ENCODE data around the gene PNPLA5. TPM values are rescaled to one million over a fixed set of nuclear protein-coding genes. Genes with fewer than 3 reads are reported as not detected.

The PNPLA5 gene
- total RNA-seq, 1 experiment from 2014 or later = not detected

- no peak overlapping the region for H3K4me3 ChIP-seq
- no peaks in the 10 kb centered on the region for H3K9me3 ChIP-seq
- no peaks in the 10 kb centered on the region for H3K36me3 ChIP-seq
- DNase-seq = no peak
- H3K27me3 ChIP-seq = no peaks in the 10 kb centered on the region
Observed at GRCh38 chr22:43839781-43840180, 52.0 kb downstream of the PNPLA5 start.

DNA sequence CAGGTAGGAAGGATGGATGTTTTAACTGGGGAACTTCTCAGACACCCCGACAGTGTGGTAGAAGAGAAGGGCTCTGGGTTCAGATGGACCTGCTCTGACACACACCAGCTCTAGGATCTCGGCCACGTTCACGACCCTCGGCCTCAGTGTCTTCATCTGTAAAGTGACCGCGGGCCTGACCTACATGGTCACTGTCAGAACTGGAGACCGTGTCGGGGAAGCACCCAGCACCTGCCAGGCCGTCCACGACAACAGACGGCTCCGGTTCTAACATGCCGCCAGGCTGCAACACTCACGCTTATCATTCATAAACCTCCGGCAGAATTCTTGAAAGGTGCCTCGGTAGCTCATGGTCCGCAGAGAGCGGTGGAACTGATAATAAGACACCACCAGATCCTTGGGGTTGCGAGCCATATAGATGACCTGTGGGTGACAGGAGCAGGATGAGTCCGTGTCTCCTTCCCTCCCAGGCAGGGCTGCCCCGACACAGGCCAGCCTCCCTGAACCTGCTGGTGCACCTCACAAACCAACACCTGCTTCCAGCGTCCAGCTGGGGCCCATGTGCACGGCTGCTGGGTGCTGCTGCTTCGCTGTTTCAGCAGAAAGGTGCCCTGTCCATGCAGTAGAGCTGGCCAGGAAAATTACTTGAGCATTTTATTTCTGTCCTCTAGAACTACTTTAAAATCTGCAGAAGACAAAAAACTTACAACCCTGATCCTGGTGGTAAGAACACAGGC is 53.1 kb downstream of the PNPLA5 start:
- no peak overlapping the region for H3K4me3 ChIP-seq
- H3K36me3 ChIP-seq = no peaks in the 10 kb centered on the region
- H3K27me3 ChIP-seq = no peaks in the 10 kb centered on the region
- no peak for DNase-seq
- H3K9me3 ChIP-seq = no peaks in the 10 kb centered on the region

GRCh38 chr22:43838161-43838560 is 53.7 kb downstream of the PNPLA5 start:
- no peak for DNase-seq
- H3K27me3 ChIP-seq = no peaks in the 10 kb centered on the region
- no peak overlapping the region for H3K4me3 ChIP-seq
- no peaks in the 10 kb centered on the region for H3K9me3 ChIP-seq
- H3K36me3 ChIP-seq = no peaks in the 10 kb centered on the region

- DNase-seq = no peak
- H3K9me3 ChIP-seq = no peaks in the 10 kb centered on the region
- no peak overlapping the region for H3K4me3 ChIP-seq
- H3K27me3 ChIP-seq = no peaks in the 10 kb centered on the region
- no peaks in the 10 kb centered on the region for H3K36me3 ChIP-seq
Observed at GRCh38 chr22:43837666-43838065, 54.1 kb downstream of the PNPLA5 start.

DNA sequence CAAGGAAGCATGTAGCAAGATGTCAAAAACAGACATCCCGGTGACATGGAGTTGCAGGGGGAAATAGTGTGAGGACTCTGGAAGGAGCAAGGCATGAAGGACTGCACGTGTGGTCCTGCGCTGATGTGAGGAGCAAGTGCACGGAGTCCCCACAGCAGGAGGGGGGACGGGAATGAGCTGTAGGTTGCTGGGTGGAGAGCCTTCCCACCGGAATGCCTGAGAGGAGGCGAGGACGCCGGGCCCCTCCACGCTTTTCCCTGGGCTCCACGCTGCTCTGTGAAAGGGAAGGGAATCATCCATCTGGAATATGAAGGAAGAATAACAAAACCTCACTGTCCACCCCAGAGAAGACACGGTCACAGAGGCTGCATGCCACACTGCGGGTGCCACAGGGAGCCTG is 56.1 kb downstream of the PNPLA5 start:
- no peak for DNase-seq
- Histone ChIP-seq H3K27me3 (no peaks in the 10 kb centered on the region), H3K9me3 (no peaks in the 10 kb centered on the region)

GRCh38 chr22:43835166-43835565 is 56.6 kb downstream of the PNPLA5 start:
- no peak overlapping the region for H3K4me3 ChIP-seq
- DNase-seq = no peak

More for the DNA sequence above, 56.1 kb downstream of the PNPLA5 start:
- Histone ChIP-seq H3K36me3 (no peaks in the 10 kb centered on the region), H3K4me3 (no peak overlapping the region)

DNA sequence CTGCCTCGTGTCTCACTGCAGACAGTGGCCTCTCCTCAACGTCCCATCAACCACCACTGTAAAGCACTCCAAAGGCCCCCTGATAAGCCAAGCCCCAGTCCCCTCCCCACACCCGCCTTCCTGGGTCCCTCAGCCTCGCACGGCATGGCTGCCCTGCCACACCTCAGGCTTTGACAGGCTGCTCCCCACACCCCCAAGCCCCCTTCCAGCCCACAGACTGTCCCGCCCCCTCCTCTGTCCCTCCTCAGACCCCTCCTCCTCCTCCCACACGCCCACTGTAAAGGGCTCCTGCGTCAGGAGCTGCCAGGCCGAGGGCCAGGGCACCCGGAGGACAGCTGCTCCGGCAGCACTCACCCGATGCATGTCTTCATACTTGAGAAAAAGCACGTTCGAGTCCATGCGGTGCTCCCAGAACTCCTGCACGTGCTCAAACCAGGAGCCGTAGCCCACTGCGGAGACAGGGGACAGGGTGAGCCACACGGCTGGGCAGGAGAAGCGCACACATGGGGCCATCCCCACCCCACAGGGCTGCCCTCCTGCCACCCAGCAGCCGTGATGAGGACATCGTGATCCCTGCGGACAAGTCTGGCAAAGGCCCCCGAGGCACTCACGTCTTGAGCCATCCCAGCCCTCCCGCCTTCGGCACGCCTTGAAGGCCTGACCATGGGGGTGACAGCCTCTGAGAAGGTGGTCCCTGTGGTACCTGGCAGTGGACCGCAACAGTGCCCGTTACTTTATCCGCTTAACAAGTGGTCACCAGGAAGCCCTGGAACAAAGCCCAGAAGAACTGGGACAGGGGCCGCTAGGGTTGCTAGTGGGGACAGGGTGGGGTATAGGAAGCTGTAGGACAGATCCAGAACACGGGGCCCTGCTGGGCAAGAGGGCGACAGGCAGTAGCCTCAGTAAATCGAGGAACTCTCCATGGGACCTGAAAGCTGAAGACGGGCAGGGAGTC is 58.2 kb downstream of the PNPLA5 start:
- no peaks in the 10 kb centered on the region for H3K27me3 ChIP-seq
- no peak for DNase-seq
- no peak overlapping the region for H3K4me3 ChIP-seq

More at GRCh38 chr22:43835166-43835565, 56.6 kb downstream of the PNPLA5 start:
- H3K9me3 ChIP-seq = no peaks in the 10 kb centered on the region
- H3K27me3 ChIP-seq = no peaks in the 10 kb centered on the region
- H3K36me3 ChIP-seq = no peaks in the 10 kb centered on the region

GRCh38 chr22:43832393-43833265 is 59.2 kb downstream of the PNPLA5 start:
- Histone ChIP-seq H3K27me3 (no peaks in the 10 kb centered on the region), H3K4me3 (no peak overlapping the region), H3K36me3 (no peaks in the 10 kb centered on the region), H3K9me3 (no peaks in the 10 kb centered on the region)
- DNase-seq = no peak

More for the DNA sequence above, 58.2 kb downstream of the PNPLA5 start:
- no peaks in the 10 kb centered on the region for H3K36me3 ChIP-seq
- no peaks in the 10 kb centered on the region for H3K9me3 ChIP-seq

GRCh38 chr22:43831561-43832392 is 60.0 kb downstream of the PNPLA5 start:
- Histone ChIP-seq H3K27me3 (no peaks in the 10 kb centered on the region), H3K4me3 (no peak overlapping the region), H3K36me3 (no peaks in the 10 kb centered on the region), H3K9me3 (no peaks in the 10 kb centered on the region)
- no peak for DNase-seq

DNA sequence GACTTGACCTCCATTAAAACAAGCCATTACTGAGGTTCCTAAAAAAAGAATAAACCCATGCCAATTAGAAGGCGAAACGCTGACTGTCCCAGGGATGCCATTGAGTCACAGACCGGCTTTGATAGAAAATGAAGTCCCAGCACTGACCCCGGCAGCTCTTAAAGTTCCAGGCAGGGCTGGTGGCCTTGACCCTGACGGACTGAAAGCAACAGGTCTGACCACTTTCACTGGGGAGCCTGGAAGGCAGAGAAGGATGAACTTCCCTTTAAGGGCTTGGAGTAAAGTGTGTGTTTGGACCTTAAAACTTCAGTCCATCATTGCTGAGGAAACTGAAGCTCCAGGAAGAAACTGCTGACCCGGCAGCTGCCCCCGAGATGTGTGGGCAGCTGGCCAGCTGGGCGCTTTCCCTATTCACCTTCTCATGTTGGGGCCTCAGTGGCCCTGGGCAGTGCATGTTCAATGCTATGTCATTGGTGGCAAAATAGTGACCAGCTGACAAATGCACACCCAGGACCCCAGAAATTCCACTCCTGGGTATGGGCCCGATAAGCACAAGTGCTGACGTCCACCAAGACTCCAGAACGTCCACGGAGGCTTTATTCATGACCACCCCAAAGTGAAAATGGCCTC is 60.8 kb downstream of the PNPLA5 start:
- DNase-seq = no peak
- H3K9me3 ChIP-seq = no peaks in the 10 kb centered on the region
- no peak overlapping the region for H3K4me3 ChIP-seq
- no peaks in the 10 kb centered on the region for H3K27me3 ChIP-seq
- H3K36me3 ChIP-seq = no peaks in the 10 kb centered on the region

- peak; percentile 65 for DNase-seq
- Histone ChIP-seq H3K36me3 (no peaks in the 10 kb centered on the region), H3K27me3 (no peaks in the 10 kb centered on the region), H3K4me3 (no peak overlapping the region), H3K9me3 (no peaks in the 10 kb centered on the region)
Observed at GRCh38 chr22:43829904-43830851, 61.6 kb downstream of the PNPLA5 start.
